SK-N-SH (cell line): ENCODE results near the gene NIP7. TPM values are rescaled to one million over a fixed set of nuclear protein-coding genes. Genes with fewer than 3 reads are reported as not detected.

Source experiments
- CTCF ChIA-PET: fragments of 300-600, 350-600 bp; formaldehyde crosslinking; extraction: SDS; loops from one replicate; lab custom pipeline; 2021; lab: Yijun Ruan, JAX
- POLR2A ChIA-PET: fragments of 350-600 bp; sonication (Branson Sonifier 250); formaldehyde crosslinking; extraction: SDS; loops from one replicate; lab custom pipeline; 2020; ENCODE audit warnings: antibody characterized with exemption, inconsistent platforms; lab: Yijun Ruan, JAX
- DNase-seq: peaks from one replicate; pipeline ENCODE4 v3.0.0; 2012
- H2AFZ ChIP-seq: fragments of 200-600 bp; sonication (generic); 2 replicates; pipeline ENCODE4 v1.8.1; 2016; ENCODE audit warnings: antibody characterized with exemption, mild to moderate bottlenecking, low read depth
- H3F3A ChIP-seq: fragments of 200-600 bp; sonication (generic); replicated peaks from 2 replicates; pipeline ENCODE3; 2016; ENCODE audit warnings: antibody characterized with exemption, mild to moderate bottlenecking; ENCODE audit not compliant: insufficient read depth
- H3K27ac ChIP-seq, 2 experiments: fragments of 200-500 bp in 1 of 2; fragments of 200-600 bp in 1 of 2; sonication (Bioruptor generic) in 1 of 2; sonication (generic), shearing (Covaris generic) in 1 of 2; 2 replicates each; pipeline versions ENCODE4 v1.5.1 to v1.6.1; 2014 to 2016; ENCODE audit warnings: low read depth in 2 of 2, inconsistent platforms in 1 of 2, low read length in 1 of 2, mild to moderate bottlenecking in 1 of 2, mixed read lengths in 1 of 2
- H3K27me3 ChIP-seq: fragments of 200-600 bp; sonication (generic), shearing (Covaris generic); 2 replicates; pipeline ENCODE4 v1.6.1; 2016; ENCODE audit warnings: mixed run types; ENCODE audit not compliant: insufficient read depth
- H3K36me3 ChIP-seq, 2 experiments: fragments of 200-500 bp in 1 of 2; fragments of 200-600 bp in 1 of 2; sonication (Bioruptor generic) in 1 of 2; sonication (generic) in 1 of 2; replicated peaks in 1 of 2; 2 replicates each; pipeline versions ENCODE3 to v1.5.1; 2014 to 2016; ENCODE audit warnings: low read length in 1 of 2, mild to moderate bottlenecking in 1 of 2; ENCODE audit not compliant: insufficient read depth in 2 of 2, control insufficient read depth in 1 of 2
- H3K4me1 ChIP-seq, 2 experiments: fragments of 200-500 bp in 1 of 2; fragments of 200-600 bp in 1 of 2; sonication (Bioruptor generic) in 1 of 2; sonication (generic), shearing (Covaris generic) in 1 of 2; 2 replicates each; pipeline versions ENCODE4 v1.5.1 to v1.6.1; 2014 to 2016; ENCODE audit warnings: low read depth in 1 of 2, low read length in 1 of 2, mixed run types in 1 of 2; ENCODE audit not compliant: insufficient read depth in 2 of 2, control insufficient read depth in 1 of 2
- H3K4me2 ChIP-seq: fragments of 200-600 bp; sonication (generic), shearing (Covaris generic); 2 replicates; pipeline ENCODE4 v1.6.1; 2017; ENCODE audit warnings: mixed run types
- H3K4me3 ChIP-seq, 2 experiments: fragments of 200-500 bp in 1 of 2; fragments of 200-600 bp in 1 of 2; sonication (Bioruptor generic) in 1 of 2; sonication (generic), shearing (Covaris generic) in 1 of 2; 2 replicates each; pipeline versions ENCODE4 v1.5.1 to v1.8.1; 2014 to 2016; ENCODE audit warnings: low read depth in 2 of 2, inconsistent platforms in 1 of 2, low read length in 1 of 2, mild to moderate bottlenecking in 1 of 2, mixed read lengths in 1 of 2, moderate library complexity in 1 of 2
- H3K79me2 ChIP-seq: fragments of 200-600 bp; sonication (generic); 2 replicates; pipeline ENCODE4 v1.8.1; 2017; ENCODE audit warnings: mild to moderate bottlenecking; ENCODE audit not compliant: insufficient read depth
- H3K9ac ChIP-seq: fragments of 200-600 bp; sonication (generic); 2 replicates; pipeline ENCODE4 v1.6.1; 2017; ENCODE audit warnings: mixed run types
- H3K9me2 ChIP-seq: fragments of 200-600 bp; sonication (generic); 2 replicates; pipeline ENCODE4 v1.6.1; 2017; ENCODE audit warnings: mixed run types
- H3K9me3 ChIP-seq: fragments of 200-600 bp; sonication (generic); 2 replicates; pipeline ENCODE4 v1.6.1; 2017; ENCODE audit warnings: mixed run types, mild to moderate bottlenecking, moderate library complexity
- H4K20me1 ChIP-seq: fragments of 200-600 bp; sonication (generic); 2 replicates; pipeline ENCODE4 v1.6.1; 2017; ENCODE audit warnings: mild to moderate bottlenecking, mixed run types; ENCODE audit not compliant: insufficient read depth
- ELF1 ChIP-seq: IDR thresholded peaks from 2 replicates; pipeline ENCODE4 v1.4.0; 2012
- EZH2phosphoT487 ChIP-seq: fragments of 200-600 bp; sonication (generic); IDR thresholded peaks from 2 replicates; pipeline ENCODE4 v1.6.1; 2017; ENCODE audit warnings: low read depth, mixed run types, mild to moderate bottlenecking, antibody characterized with exemption, moderate library complexity, borderline replicate concordance
- FOSL2 ChIP-seq: IDR thresholded peaks from 2 replicates; pipeline ENCODE4 v1.4.0; 2012; ENCODE audit warnings: low read depth, mild to moderate bottlenecking, moderate library complexity, borderline replicate concordance
- FOXJ3 ChIP-seq: sonication (generic); formaldehyde crosslinking; IDR thresholded peaks from 2 replicates; pipeline ENCODE4 v1.5.1; 2020; ENCODE audit warnings: mild to moderate bottlenecking, missing genetic modification reagents
- GABPA ChIP-seq: IDR thresholded peaks from 2 replicates; pipeline ENCODE4 v1.4.0; 2012; ENCODE audit warnings: low read depth, mild to moderate bottlenecking
- GATA2 ChIP-seq: sonication (generic); formaldehyde crosslinking; IDR thresholded peaks from 2 replicates; pipeline ENCODE4 v1.5.0; 2020; ENCODE audit warnings: mild to moderate bottlenecking, missing genetic modification reagents
- MEF2A ChIP-seq: IDR thresholded peaks from 2 replicates; pipeline ENCODE4 v1.4.0; 2012; ENCODE audit warnings: low read depth, borderline replicate concordance
- MXI1 ChIP-seq: IDR thresholded peaks from 2 replicates; pipeline ENCODE4 v1.6.1; 2012; ENCODE audit warnings: mild to moderate bottlenecking, low read depth, low read length, improper control_type of control experiment
- NFIC ChIP-seq: IDR thresholded peaks from 2 replicates; pipeline ENCODE4 v1.4.0; 2012; ENCODE audit warnings: borderline replicate concordance
- NRF1 ChIP-seq: IDR thresholded peaks from 2 replicates; pipeline ENCODE4 v1.6.1; 2012; ENCODE audit warnings: low read depth, mild to moderate bottlenecking, low read length
- RXRA ChIP-seq: IDR thresholded peaks from 2 replicates; pipeline ENCODE4 v1.4.0; 2012; ENCODE audit warnings: low read depth, mild to moderate bottlenecking, borderline replicate concordance
- SIN3A ChIP-seq: IDR thresholded peaks from 2 replicates; pipeline ENCODE4 v1.6.1; 2012; ENCODE audit warnings: low read depth, mild to moderate bottlenecking, low read length, moderate library complexity, borderline replicate concordance
- TEAD4 ChIP-seq: IDR thresholded peaks from 2 replicates; pipeline ENCODE4 v1.4.0; 2012; ENCODE audit warnings: mild to moderate bottlenecking, borderline replicate concordance; ENCODE audit not compliant: insufficient read depth
- WGBS: methylation state at CpG from one replicate; pipeline ENCODE4 v1.1.6; 2017; ENCODE audit warnings: low lambda C conversion rate; 5-methylcytosine and 5-hydroxymethylcytosine counted together
- polyA plus RNA-seq, 3 experiments: library from polyadenylated mRNA; depleted of rRNA; stranded (reverse); fragments of >200 nt; gene quantifications; 2 replicates each; pipeline ENCODE4 v1.2.3, GENCODE V29; 2012
- TF ChIP-seq, protein P1 (sequence below): IDR thresholded peaks from 2 replicates; pipeline ENCODE4 v1.4.0; 2012; ENCODE audit warnings: low read depth, borderline replicate concordance
- TF ChIP-seq, protein P2 (sequence below): IDR thresholded peaks from 2 replicates; pipeline ENCODE4 v1.4.0; 2012; ENCODE audit warnings: low read depth
- TF ChIP-seq, protein P3 (sequence below): fragments of 150-350 bp; IDR thresholded peaks from 2 replicates; pipeline ENCODE4 v1.6.1; 2016; ENCODE audit warnings: mild to moderate bottlenecking, low read depth, low read length
- TF ChIP-seq, protein P4 (sequence below): IDR thresholded peaks from 2 replicates; pipeline ENCODE4; 2012
- TF ChIP-seq, protein P5 (sequence below): IDR thresholded peaks from 2 replicates; pipeline ENCODE4 v1.4.0; 2012; ENCODE audit warnings: low read depth, borderline replicate concordance

Gene NIP7
- polyA plus RNA-seq, 1 of the 3 experiments (the other 2 are of a cell fraction), result 19.0 TPM

DNA sequence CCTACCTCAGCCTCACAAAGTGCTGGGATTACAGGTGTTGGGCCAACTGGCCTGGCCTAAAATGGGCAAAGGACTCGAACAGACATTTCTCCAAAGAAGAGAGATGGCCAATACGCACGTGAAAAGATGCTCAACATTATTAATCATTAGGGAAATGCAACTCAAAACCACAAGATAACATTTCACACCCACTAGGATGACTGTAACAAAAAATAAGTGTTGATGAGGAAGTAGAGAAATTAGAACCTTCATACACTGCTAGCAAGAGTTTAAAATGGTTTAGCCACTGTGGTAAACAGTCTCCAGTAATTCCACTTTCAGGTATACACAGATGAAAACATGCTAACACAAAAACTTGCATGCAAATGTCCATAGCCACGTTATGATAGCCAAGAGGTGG is 6.4 kb downstream of the NIP7 start:
- Histone ChIP-seq H3F3A (peaks cover 8% of the 10 kb centered on the region), H3K79me2 (peaks cover 30% of the 10 kb centered on the region), H2AFZ (no peak overlapping the region), H3K9me2 (no peaks in the 10 kb centered on the region), H3K9me3 (no peaks in the 10 kb centered on the region), H3K36me3 (peaks cover 22 to 36% of the 10 kb centered on the region in 2 experiments), H3K27ac (no peak overlapping the region), H3K4me1 (peaks cover 4 to 9% of the 10 kb centered on the region in 2 experiments; a peak in 3 of 4 replicates), H3K27me3 (no peaks in the 10 kb centered on the region), H4K20me1 (no peaks in the 10 kb centered on the region), H3K4me2 (no peak overlapping the region), H3K4me3 (no peak overlapping the region), H3K9ac (no peak overlapping the region)
- CTCF ChIA-PET, result no interaction called here
- DNase-seq, result no peak
- POLR2A ChIA-PET, result no interaction called here
- TF ChIP-seq FOXJ3, result no peak
- TF ChIP-seq RXRA, result no peak
- no peak for TF ChIP-seq GABPA
- no peak for TF ChIP-seq ELF1
- no peak for TF ChIP-seq EZH2phosphoT487
- TF ChIP-seq, protein P1, sequence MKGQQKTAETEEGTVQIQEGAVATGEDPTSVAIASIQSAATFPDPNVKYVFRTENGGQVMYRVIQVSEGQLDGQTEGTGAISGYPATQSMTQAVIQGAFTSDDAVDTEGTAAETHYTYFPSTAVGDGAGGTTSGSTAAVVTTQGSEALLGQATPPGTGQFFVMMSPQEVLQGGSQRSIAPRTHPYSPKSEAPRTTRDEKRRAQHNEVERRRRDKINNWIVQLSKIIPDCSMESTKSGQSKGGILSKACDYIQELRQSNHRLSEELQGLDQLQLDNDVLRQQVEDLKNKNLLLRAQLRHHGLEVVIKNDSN, result no peak
- no peak for TF ChIP-seq NRF1
- TF ChIP-seq, protein P2, sequence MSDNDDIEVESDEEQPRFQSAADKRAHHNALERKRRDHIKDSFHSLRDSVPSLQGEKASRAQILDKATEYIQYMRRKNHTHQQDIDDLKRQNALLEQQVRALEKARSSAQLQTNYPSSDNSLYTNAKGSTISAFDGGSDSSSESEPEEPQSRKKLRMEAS, result no peak
- TF ChIP-seq, protein P3, sequence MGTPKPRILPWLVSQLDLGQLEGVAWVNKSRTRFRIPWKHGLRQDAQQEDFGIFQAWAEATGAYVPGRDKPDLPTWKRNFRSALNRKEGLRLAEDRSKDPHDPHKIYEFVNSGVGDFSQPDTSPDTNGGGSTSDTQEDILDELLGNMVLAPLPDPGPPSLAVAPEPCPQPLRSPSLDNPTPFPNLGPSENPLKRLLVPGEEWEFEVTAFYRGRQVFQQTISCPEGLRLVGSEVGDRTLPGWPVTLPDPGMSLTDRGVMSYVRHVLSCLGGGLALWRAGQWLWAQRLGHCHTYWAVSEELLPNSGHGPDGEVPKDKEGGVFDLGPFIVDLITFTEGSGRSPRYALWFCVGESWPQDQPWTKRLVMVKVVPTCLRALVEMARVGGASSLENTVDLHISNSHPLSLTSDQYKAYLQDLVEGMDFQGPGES, result no peak
- WGBS, result 97% methylated on average over 4 of the region's 4 CpGs

DNA sequence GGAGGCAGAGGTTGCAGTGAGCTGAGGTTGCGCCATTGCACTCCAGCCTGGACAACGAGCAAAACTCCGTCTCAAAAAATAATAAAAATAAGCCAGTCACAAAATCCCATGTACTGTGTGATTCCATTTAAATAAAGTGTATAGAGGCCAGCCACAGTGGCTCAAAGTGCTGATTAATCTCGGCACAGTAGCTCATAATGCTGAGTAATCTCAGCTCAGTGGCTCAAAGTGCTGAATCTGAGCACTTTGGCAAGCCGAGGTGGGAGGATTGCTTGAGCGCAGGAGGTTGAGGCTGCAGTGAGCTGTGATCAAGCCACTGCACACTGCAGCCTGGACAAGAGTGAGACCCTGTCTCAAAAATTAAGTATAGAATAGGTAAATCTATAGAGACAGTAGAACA is 7.1 kb downstream of the NIP7 start:
- Histone ChIP-seq H3K4me2 (no peak overlapping the region), H3F3A (peaks cover 12% of the 10 kb centered on the region), H3K4me1 (peaks cover 0 to 5% of the 10 kb centered on the region in 2 experiments; a peak in 2 of 4 replicates), H3K9me2 (no peaks in the 10 kb centered on the region), H3K27ac (no peak overlapping the region), H3K9ac (no peak overlapping the region), H4K20me1 (no peaks in the 10 kb centered on the region), H3K9me3 (no peaks in the 10 kb centered on the region), H2AFZ (no peak overlapping the region), H3K27me3 (no peaks in the 10 kb centered on the region), H3K36me3 (peaks cover 15 to 28% of the 10 kb centered on the region in 2 experiments), H3K79me2 (peaks cover 22% of the 10 kb centered on the region), H3K4me3 (no peak overlapping the region)
- POLR2A ChIA-PET, result interaction anchor here (0.6 to 0.8 kb wide), 2 partner anchors 11 to 35 kb away, joined by 3 read pairs; no protein-coding TSS in a partner anchor
- TF ChIP-seq GABPA (no peak), MEF2A (no peak), MXI1 (no peak), NFIC (no peak), GATA2 (no peak), FOSL2 (no peak), TEAD4 (no peak), SIN3A (no peak), NRF1 (no peak)
- TF ChIP-seq, protein P2, result no peak
- TF ChIP-seq, protein P4, sequence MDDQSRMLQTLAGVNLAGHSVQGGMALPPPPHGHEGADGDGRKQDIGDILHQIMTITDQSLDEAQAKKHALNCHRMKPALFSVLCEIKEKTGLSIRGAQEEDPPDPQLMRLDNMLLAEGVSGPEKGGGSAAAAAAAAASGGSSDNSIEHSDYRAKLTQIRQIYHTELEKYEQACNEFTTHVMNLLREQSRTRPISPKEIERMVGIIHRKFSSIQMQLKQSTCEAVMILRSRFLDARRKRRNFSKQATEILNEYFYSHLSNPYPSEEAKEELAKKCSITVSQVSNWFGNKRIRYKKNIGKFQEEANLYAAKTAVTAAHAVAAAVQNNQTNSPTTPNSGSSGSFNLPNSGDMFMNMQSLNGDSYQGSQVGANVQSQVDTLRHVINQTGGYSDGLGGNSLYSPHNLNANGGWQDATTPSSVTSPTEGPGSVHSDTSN, result no peak
- TF ChIP-seq, protein P5, sequence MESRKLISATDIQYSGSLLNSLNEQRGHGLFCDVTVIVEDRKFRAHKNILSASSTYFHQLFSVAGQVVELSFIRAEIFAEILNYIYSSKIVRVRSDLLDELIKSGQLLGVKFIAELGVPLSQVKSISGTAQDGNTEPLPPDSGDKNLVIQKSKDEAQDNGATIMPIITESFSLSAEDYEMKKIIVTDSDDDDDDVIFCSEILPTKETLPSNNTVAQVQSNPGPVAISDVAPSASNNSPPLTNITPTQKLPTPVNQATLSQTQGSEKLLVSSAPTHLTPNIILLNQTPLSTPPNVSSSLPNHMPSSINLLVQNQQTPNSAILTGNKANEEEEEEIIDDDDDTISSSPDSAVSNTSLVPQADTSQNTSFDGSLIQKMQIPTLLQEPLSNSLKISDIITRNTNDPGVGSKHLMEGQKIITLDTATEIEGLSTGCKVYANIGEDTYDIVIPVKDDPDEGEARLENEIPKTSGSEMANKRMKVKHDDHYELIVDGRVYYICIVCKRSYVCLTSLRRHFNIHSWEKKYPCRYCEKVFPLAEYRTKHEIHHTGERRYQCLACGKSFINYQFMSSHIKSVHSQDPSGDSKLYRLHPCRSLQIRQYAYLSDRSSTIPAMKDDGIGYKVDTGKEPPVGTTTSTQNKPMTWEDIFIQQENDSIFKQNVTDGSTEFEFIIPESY, result no peak
- TF ChIP-seq, protein P1, result no peak
- DNase-seq, result no peak
- CTCF ChIA-PET, result no interaction called here
- WGBS, result 98% methylated on average over 6 of the region's 6 CpGs
